ENCODE data around the gene CRCP. TPM values are rescaled to one million over a fixed set of nuclear protein-coding genes. Genes with fewer than 3 reads are reported as not detected.

The CRCP gene
- total RNA-seq, 4 donors from 2014 or later, result 49.6 to 59.6 (median 54.2) TPM

GRCh38 chr7:66190504-66190857 is 75.8 kb downstream of the CRCP start:
- no peaks in the 10 kb centered on the region for H3K4me1 ChIP-seq
- H3K27ac ChIP-seq, result no peak overlapping the region
- TF ChIP-seq CTCF (IDR thresholded peaks at IDR 0.05) (no peak), POLR2A (IDR thresholded peaks at IDR 0.05) (no peak)
- no peaks in the 10 kb centered on the region for H3K27me3 ChIP-seq
- no peaks in the 10 kb centered on the region for H3K9me3 ChIP-seq
- 62 to 69% methylated on average over 5 of the region's 5 CpGs for WGBS, 2 donors
- DNase-seq, result no peak
- no peak overlapping the region for H3K4me3 ChIP-seq (replicated peaks in 1 of 3)
- intact Hi-C loops (cut with DNase I), result no loop called here
- H3K36me3 ChIP-seq, result no peaks in the 10 kb centered on the region

- H3K9me3 ChIP-seq, result no peaks in the 10 kb centered on the region
- no peaks in the 10 kb centered on the region for H3K36me3 ChIP-seq
- 71 to 75% methylated on average over 6 of the region's 6 CpGs for WGBS, 2 donors
- intact Hi-C loops (cut with DNase I), result no loop called here
- TF ChIP-seq POLR2A (IDR thresholded peaks at IDR 0.05), result no peak
- TF ChIP-seq CTCF (IDR thresholded peaks at IDR 0.05), result no peak
- H3K27me3 ChIP-seq, result no peaks in the 10 kb centered on the region
- no peak for DNase-seq
- no peak overlapping the region for H3K4me3 ChIP-seq (replicated peaks in 1 of 3)
- no peak overlapping the region for H3K27ac ChIP-seq
- no peaks in the 10 kb centered on the region for H3K4me1 ChIP-seq
Observed at GRCh38 chr7:66193146-66193725, 78.6 kb downstream of the CRCP start.

GRCh38 chr7:66198469-66198868 is 83.8 kb downstream of the CRCP start:
- Histone ChIP-seq H3K27ac (no peak overlapping the region), H3K36me3 (no peaks in the 10 kb centered on the region), H3K4me3 (replicated peaks in 1 of 3) (no peak overlapping the region), H3K9me3 (no peaks in the 10 kb centered on the region), H3K27me3 (no peaks in the 10 kb centered on the region), H3K4me1 (no peaks in the 10 kb centered on the region)
- TF ChIP-seq CTCF (IDR thresholded peaks at IDR 0.05) (no peak), POLR2A (IDR thresholded peaks at IDR 0.05) (no peak)
- intact Hi-C loops (cut with DNase I), result no loop called here
- WGBS, 2 donors, result 52% methylated on average over 2 of the region's 2 CpGs; no CpG with 5 or more reads in 1 of the 2 donors
- DNase-seq, result no peak

GRCh38 chr7:66198956-66199355 is 84.3 kb downstream of the CRCP start:
- WGBS, 2 donors, result 89 to 91% methylated on average over 4 of the region's 4 CpGs
- TF ChIP-seq POLR2A (IDR thresholded peaks at IDR 0.05) (no peak), CTCF (IDR thresholded peaks at IDR 0.05) (no peak)
- no peak for DNase-seq
- no peaks in the 10 kb centered on the region for H3K9me3 ChIP-seq
- no peaks in the 10 kb centered on the region for H3K4me1 ChIP-seq
- no peak overlapping the region for H3K4me3 ChIP-seq (replicated peaks in 1 of 3)
- intact Hi-C loops (cut with DNase I), result no loop called here
- H3K27me3 ChIP-seq, result no peaks in the 10 kb centered on the region
- H3K36me3 ChIP-seq, result no peaks in the 10 kb centered on the region
- H3K27ac ChIP-seq, result no peak overlapping the region

GRCh38 chr7:66202441-66202840 is 87.8 kb downstream of the CRCP start:
- Histone ChIP-seq H3K4me3 (replicated peaks in 1 of 3) (no peak overlapping the region), H3K27ac (no peak overlapping the region), H3K4me1 (peaks cover 14 to 16% of the 10 kb centered on the region in 2 donors), H3K27me3 (no peaks in the 10 kb centered on the region), H3K36me3 (no peaks in the 10 kb centered on the region), H3K9me3 (no peaks in the 10 kb centered on the region)
- DNase-seq, result no peak
- TF ChIP-seq POLR2A (IDR thresholded peaks at IDR 0.05), result no peak
- intact Hi-C loops (cut with DNase I), result loop anchor here (10.0 kb wide), 1 partner anchor 212 kb away; no protein-coding TSS in a partner anchor
- WGBS, 2 donors, result 68 to 69% methylated on average over 8 of the region's 8 CpGs

Other genes with a start within 250 kb of the CRCP start
- gene VKORC1L1, start 241.8 kb upstream of the CRCP start, total RNA-seq, result 10 to 100 TPM; 13.9 to 21.0 (median 18.2) TPM
- gene GUSB, start 132.6 kb upstream of the CRCP start, total RNA-seq, result 10 to 100 TPM; 30.1 to 51.5 (median 37.6) TPM
- gene ASL, start 39.0 kb upstream of the CRCP start, total RNA-seq, result 10 to 100 TPM; 25.1 to 89.5 (median 50.2) TPM
- 10 to 100 TPM; 24.5 to 60.4 (median 28.2) TPM for gene TPST1, start 90.5 kb downstream of the CRCP start, total RNA-seq

Measured in thyroid gland (tissue), 4 donors.